Astrocyte (in vitro differentiated cells and primary cell): ENCODE data around the gene TMEM45A. TPM values are rescaled to one million over a fixed set of nuclear protein-coding genes. Genes with fewer than 3 reads are reported as not detected.
"Not testable (repeated sequence)": the region's sequence is repeated elsewhere in the genome, so short reads cannot be mapped to it uniquely, and the experiment has no call there.

Experiments
- DNase-seq: peaks from one replicate; pipeline ENCODE4 v3.0.0-alpha.2; 2010; ENCODE audit warnings: low read depth
- FAIRE-seq: peaks from 2 replicates; lab custom pipeline; 2011; peaks lifted over from hg19 to GRCh38; lab: Jason Lieb, UNC
- H2AFZ ChIP-seq: 2 replicates; pipeline ENCODE4 v1.6.0; 2012; ENCODE audit warnings: low read depth, low read length, inconsistent platforms
- H3K27ac ChIP-seq: 2 replicates; pipeline ENCODE4 v1.5.1; 2011; ENCODE audit warnings: low read depth, low read length, inconsistent platforms
- H3K27me3 ChIP-seq: 2 replicates; pipeline ENCODE4 v1.6.0; 2011; ENCODE audit warnings: low read length, inconsistent platforms; ENCODE audit not compliant: insufficient read depth
- H3K36me3 ChIP-seq: 2 replicates; pipeline ENCODE4 v1.5.1; 2011; ENCODE audit warnings: low read length, inconsistent platforms; ENCODE audit not compliant: insufficient read depth
- H3K4me1 ChIP-seq: 2 replicates; pipeline ENCODE4 v1.5.1; 2011; ENCODE audit warnings: low read length, inconsistent platforms; ENCODE audit not compliant: insufficient read depth
- H3K4me2 ChIP-seq: 2 replicates; pipeline ENCODE4 v1.6.0; 2012; ENCODE audit warnings: low read length, inconsistent platforms
- H3K4me3 ChIP-seq: 2 replicates; pipeline ENCODE4 v1.5.1; 2011; ENCODE audit warnings: low read depth, mild to moderate bottlenecking, low read length, inconsistent platforms; ENCODE audit not compliant: insufficient read depth
- H3K79me2 ChIP-seq: 2 replicates; pipeline ENCODE4 v1.6.0; 2012; ENCODE audit warnings: mild to moderate bottlenecking, low read length, inconsistent platforms; ENCODE audit not compliant: insufficient read depth
- H3K9ac ChIP-seq: 2 replicates; pipeline ENCODE4 v1.6.0; 2012; ENCODE audit warnings: mild to moderate bottlenecking, low read length, inconsistent platforms
- H3K9me3 ChIP-seq: 2 replicates; pipeline ENCODE4 v1.5.1; 2012; ENCODE audit warnings: low read depth, mild to moderate bottlenecking, low read length, inconsistent platforms; ENCODE audit not compliant: insufficient read depth
- H4K20me1 ChIP-seq: 2 replicates; pipeline ENCODE4 v1.6.0; 2012; ENCODE audit warnings: low read length, inconsistent platforms; ENCODE audit not compliant: insufficient read depth
- H3K27ac Mint-ChIP-seq: one replicate; pipeline ENCODE4 v1.8.0; 2021; ENCODE audit warnings: mild to moderate bottlenecking, mixed read lengths; ENCODE audit not compliant: unreplicated experiment
- H3K27me3 Mint-ChIP-seq: one replicate; pipeline ENCODE4 v1.8.0; 2021; ENCODE audit warnings: low read depth, mixed read lengths; ENCODE audit not compliant: unreplicated experiment
- H3K36me3 Mint-ChIP-seq: one replicate; pipeline ENCODE4 v1.8.0; 2021; ENCODE audit warnings: low read depth, mixed read lengths; ENCODE audit not compliant: unreplicated experiment
- H3K4me1 Mint-ChIP-seq: one replicate; pipeline ENCODE4 v1.8.0; 2021; ENCODE audit warnings: low read depth, mixed read lengths; ENCODE audit not compliant: unreplicated experiment
- H3K4me3 Mint-ChIP-seq: one replicate; pipeline ENCODE4 v1.8.0; 2021; ENCODE audit warnings: mild to moderate bottlenecking, moderate library complexity, mixed read lengths; ENCODE audit not compliant: unreplicated experiment
- H3K9me3 Mint-ChIP-seq: one replicate; pipeline ENCODE4 v1.8.0; 2021; ENCODE audit warnings: mild to moderate bottlenecking, mixed read lengths; ENCODE audit not compliant: unreplicated experiment
- EZH2 ChIP-seq: IDR thresholded peaks from 2 replicates; pipeline ENCODE4 v1.6.1; 2012; ENCODE audit warnings: mild to moderate bottlenecking, low read length, inconsistent platforms; ENCODE audit not compliant: insufficient read depth
- total RNA-seq: library from RNA; stranded (reverse); gene quantifications from 2 replicates; pipeline ENCODE4 v1.2.1, GENCODE V29; 2021
- TF ChIP-seq, protein P1 (sequence below): IDR thresholded peaks from 2 replicates; pipeline ENCODE4 v1.5.1; 2011; ENCODE audit warnings: low read depth, mild to moderate bottlenecking, inconsistent platforms, low read length, moderate library complexity; ENCODE audit not compliant: insufficient read depth

Gene TMEM45A
- total RNA-seq, 1 donor from 2014 or later, result 35.5 TPM

DNA sequence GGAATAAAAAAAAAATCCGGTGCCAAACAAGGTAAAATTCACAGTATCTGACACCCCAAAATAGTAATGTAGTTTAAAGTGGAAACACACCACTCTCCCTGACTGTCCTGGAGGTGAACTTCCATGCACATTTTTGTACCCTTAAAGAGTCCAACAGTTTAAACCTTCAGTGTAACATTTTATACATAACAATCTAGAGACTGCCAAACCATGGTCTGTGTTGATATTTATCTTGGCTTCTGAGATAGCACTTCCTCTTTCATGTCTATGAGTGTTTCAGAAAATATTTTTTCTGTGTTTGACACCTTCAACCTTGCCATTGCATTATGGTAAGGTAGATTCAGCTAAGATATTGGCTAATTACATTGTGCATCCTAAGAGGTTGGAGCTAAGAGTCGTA, 13.9 kb downstream of the TMEM45A start:
- Histone ChIP-seq H3K79me2 (no peaks in the 10 kb centered on the region), H3K27me3 (no peaks in the 10 kb centered on the region), H4K20me1 (no peaks in the 10 kb centered on the region), H3K9me3 (no peaks in the 10 kb centered on the region), H3K4me1 (no peaks in the 10 kb centered on the region), H3K4me2 (no peak overlapping the region), H3K4me3 (no peak overlapping the region), H3K9ac (no peak overlapping the region), H3K27ac (no peak overlapping the region), H3K36me3 (no peaks in the 10 kb centered on the region), H2AFZ (no peak overlapping the region)
- no peak for TF ChIP-seq EZH2
- TF ChIP-seq, protein P1, sequence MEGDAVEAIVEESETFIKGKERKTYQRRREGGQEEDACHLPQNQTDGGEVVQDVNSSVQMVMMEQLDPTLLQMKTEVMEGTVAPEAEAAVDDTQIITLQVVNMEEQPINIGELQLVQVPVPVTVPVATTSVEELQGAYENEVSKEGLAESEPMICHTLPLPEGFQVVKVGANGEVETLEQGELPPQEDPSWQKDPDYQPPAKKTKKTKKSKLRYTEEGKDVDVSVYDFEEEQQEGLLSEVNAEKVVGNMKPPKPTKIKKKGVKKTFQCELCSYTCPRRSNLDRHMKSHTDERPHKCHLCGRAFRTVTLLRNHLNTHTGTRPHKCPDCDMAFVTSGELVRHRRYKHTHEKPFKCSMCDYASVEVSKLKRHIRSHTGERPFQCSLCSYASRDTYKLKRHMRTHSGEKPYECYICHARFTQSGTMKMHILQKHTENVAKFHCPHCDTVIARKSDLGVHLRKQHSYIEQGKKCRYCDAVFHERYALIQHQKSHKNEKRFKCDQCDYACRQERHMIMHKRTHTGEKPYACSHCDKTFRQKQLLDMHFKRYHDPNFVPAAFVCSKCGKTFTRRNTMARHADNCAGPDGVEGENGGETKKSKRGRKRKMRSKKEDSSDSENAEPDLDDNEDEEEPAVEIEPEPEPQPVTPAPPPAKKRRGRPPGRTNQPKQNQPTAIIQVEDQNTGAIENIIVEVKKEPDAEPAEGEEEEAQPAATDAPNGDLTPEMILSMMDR, result no peak
- peaks cover 21% of the 10 kb centered on the region for H3K9me3 Mint-ChIP-seq
- no peaks in the 10 kb centered on the region for H3K27me3 Mint-ChIP-seq
- FAIRE-seq (no peak), DNase-seq (peak; percentile 80)
- H3K4me3 Mint-ChIP-seq, result no peak overlapping the region
- H3K27ac Mint-ChIP-seq, result no peak overlapping the region
- H3K4me1 Mint-ChIP-seq, result no peaks in the 10 kb centered on the region
- peaks cover 33% of the 10 kb centered on the region for H3K36me3 Mint-ChIP-seq

DNA sequence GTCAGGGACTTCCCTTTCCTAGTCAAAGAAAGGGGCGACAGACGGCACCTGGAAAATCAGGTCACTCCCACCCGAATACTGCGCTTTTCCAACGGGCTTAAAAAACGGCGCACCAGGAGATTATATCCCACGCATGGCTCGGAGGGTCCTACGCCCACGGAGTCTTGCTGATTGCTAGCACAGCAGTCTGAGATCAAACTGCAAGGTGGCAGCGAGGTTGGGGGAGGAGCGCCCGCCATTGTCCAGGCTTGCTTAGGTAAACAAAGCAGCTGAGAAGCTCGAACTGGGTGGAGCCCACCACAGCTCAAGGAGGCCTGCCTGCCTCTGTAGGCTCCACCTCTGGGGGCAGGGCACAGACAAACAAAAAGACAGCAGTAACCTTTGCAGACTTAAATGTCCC, 17.4 kb downstream of the TMEM45A start:
- not testable (repeated sequence) for H3K27ac ChIP-seq, H3K4me2 ChIP-seq, H3K36me3 ChIP-seq, DNase-seq, H2AFZ ChIP-seq, H3K27ac Mint-ChIP-seq, H3K4me3 ChIP-seq, H3K9ac ChIP-seq, H3K4me3 Mint-ChIP-seq, H3K27me3 Mint-ChIP-seq, FAIRE-seq, H3K9me3 ChIP-seq, H3K79me2 ChIP-seq, H4K20me1 ChIP-seq, H3K4me1 Mint-ChIP-seq, H3K27me3 ChIP-seq, H3K4me1 ChIP-seq
- peaks cover 26% of the 10 kb centered on the region for H3K9me3 Mint-ChIP-seq
- peaks cover 28% of the 10 kb centered on the region for H3K36me3 Mint-ChIP-seq

DNA sequence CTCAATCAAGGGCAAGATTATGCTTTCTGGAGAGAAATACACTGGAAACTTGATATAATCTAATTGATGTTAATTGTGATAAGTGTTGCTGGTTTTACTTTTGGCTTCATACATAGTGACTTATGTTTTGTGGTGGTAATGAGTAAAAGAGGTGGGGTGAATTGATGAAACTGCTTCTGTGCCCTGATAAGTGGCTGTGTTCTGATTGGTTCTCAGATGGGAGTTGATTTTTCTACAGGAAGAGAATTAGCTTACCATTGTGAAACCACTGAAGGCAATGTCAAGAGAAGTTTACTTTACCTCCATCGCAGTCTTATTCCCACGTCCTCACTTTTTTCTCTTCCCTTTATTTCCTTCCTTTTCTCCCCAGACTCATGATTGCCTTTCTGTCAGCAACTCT, 23.8 kb downstream of the TMEM45A start:
- Histone ChIP-seq H3K36me3 (no peaks in the 10 kb centered on the region), H3K27ac (no peak overlapping the region), H3K4me3 (no peak overlapping the region), H3K79me2 (no peaks in the 10 kb centered on the region), H3K4me2 (no peak overlapping the region), H3K4me1 (no peaks in the 10 kb centered on the region), H3K9ac (no peak overlapping the region), H4K20me1 (no peaks in the 10 kb centered on the region), H3K9me3 (no peaks in the 10 kb centered on the region), H3K27me3 (no peaks in the 10 kb centered on the region), H2AFZ (no peak overlapping the region)
- peaks cover 6% of the 10 kb centered on the region for H3K9me3 Mint-ChIP-seq
- H3K4me3 Mint-ChIP-seq, result no peak overlapping the region
- H3K36me3 Mint-ChIP-seq, result peaks cover 6% of the 10 kb centered on the region
- FAIRE-seq (peak; percentile 23), DNase-seq (peak; percentile 73)
- no peak overlapping the region for H3K27ac Mint-ChIP-seq
- TF ChIP-seq, protein P1, result no peak
- no peak for TF ChIP-seq EZH2
- peaks cover 12% of the 10 kb centered on the region for H3K4me1 Mint-ChIP-seq
- H3K27me3 Mint-ChIP-seq, result no peaks in the 10 kb centered on the region
